H1 (cell line): ENCODE measurements around the gene PDZD2. TPM values are rescaled to one million over a fixed set of nuclear protein-coding genes. Genes with fewer than 3 reads are reported as not detected.

Experiments
- CTCF ChIA-PET: fragments of 300-600 bp; sonication (Branson Sonifier 250); formaldehyde crosslinking; loops from one replicate; lab custom pipeline; 2021; ENCODE audit not compliant: partially characterized antibody; lab: Charles Lee
- POLR2A ChIA-PET: fragments of 300-600 bp; sonication (Branson Sonifier 250); formaldehyde crosslinking; loops from one replicate; lab custom pipeline; 2021; ENCODE audit warnings: inconsistent platforms; ENCODE audit not compliant: partially characterized antibody; lab: Charles Lee
- DNase-seq, 2 experiments: peaks; one replicate each; pipeline versions ENCODE4 v3.0.0 to v3.0.0-alpha.2; 2010 to 2022; ENCODE audit warnings: low spot score in 2 of 2, low read depth in 1 of 2, mixed read lengths in 1 of 2
- FAIRE-seq: peaks from 2 replicates; lab custom pipeline; 2011; peaks lifted over from hg19 to GRCh38; lab: Jason Lieb, UNC
- H2AFZ ChIP-seq: 2 replicates; pipeline ENCODE4 v1.8.1; 2012; ENCODE audit warnings: low read length, inconsistent platforms
- H2AK5ac ChIP-seq: 2 replicates; pipeline ENCODE4 v1.6.1; 2013; ENCODE audit warnings: low read depth, low read length
- H2BK120ac ChIP-seq: replicated peaks from 2 replicates; pipeline ENCODE3; 2013; ENCODE audit warnings: low read depth, low read length, inconsistent platforms
- H2BK12ac ChIP-seq: 2 replicates; pipeline ENCODE4 v1.6.1; 2013; ENCODE audit warnings: low read depth, low read length
- H2BK15ac ChIP-seq: 2 replicates; pipeline ENCODE4 v1.6.1; 2013; ENCODE audit warnings: low read length
- H2BK20ac ChIP-seq: 2 replicates; pipeline ENCODE4 v1.6.1; 2013; ENCODE audit warnings: low read length
- H2BK5ac ChIP-seq: 2 replicates; pipeline ENCODE4 v1.6.1; 2013; ENCODE audit warnings: low read depth, low read length
- H3K14ac ChIP-seq: 2 replicates; pipeline ENCODE4 v1.6.1; 2013; ENCODE audit warnings: inconsistent platforms; ENCODE audit not compliant: insufficient read length
- H3K18ac ChIP-seq: 2 replicates; pipeline ENCODE4 v1.6.1; 2013; ENCODE audit warnings: low read length; ENCODE audit errors: extremely low read depth
- H3K23ac ChIP-seq: 2 replicates; pipeline ENCODE4 v1.6.1; 2013; ENCODE audit warnings: inconsistent platforms; ENCODE audit not compliant: insufficient read length
- H3K23me2 ChIP-seq: 2 replicates; pipeline ENCODE4 v1.6.1; 2013; ENCODE audit warnings: low read depth, low read length
- H3K27ac ChIP-seq: 2 replicates; pipeline ENCODE4 v1.6.1; 2011; ENCODE audit warnings: low read depth, low read length, inconsistent platforms
- H3K27me3 ChIP-seq, 4 experiments: replicated peaks in 1 of 4; 1 replicate in 1 of 4; 2 replicates in 3 of 4; pipeline versions ENCODE4 v1.6.1 to v1.8.1; 2011 to 2013; ENCODE audit warnings: low read length in 3 of 4, mild to moderate bottlenecking in 3 of 4, inconsistent platforms in 2 of 4, mixed read lengths in 2 of 4, moderate library complexity in 1 of 4; ENCODE audit not compliant: control insufficient read depth in 3 of 4, insufficient read depth in 3 of 4; ENCODE audit errors: extremely low read depth in 1 of 4
- H3K36me3 ChIP-seq, 4 experiments: 2 replicates each; pipeline versions ENCODE4 v1.6.1 to v1.8.1; 2011 to 2013; ENCODE audit warnings: mild to moderate bottlenecking in 4 of 4, low read length in 3 of 4, moderate library complexity in 2 of 4, control low read depth in 1 of 4, inconsistent platforms in 1 of 4; ENCODE audit not compliant: insufficient read depth in 4 of 4, control insufficient read depth in 2 of 4
- H3K4ac ChIP-seq: replicated peaks from 2 replicates; pipeline ENCODE3; 2013; ENCODE audit warnings: low read length, low read depth, mixed read lengths, inconsistent platforms; ENCODE audit not compliant: insufficient read length
- H3K4me1 ChIP-seq, 4 experiments: replicated peaks in 1 of 4; 1 replicate in 1 of 4; 2 replicates in 3 of 4; pipeline versions ENCODE4 v1.6.1 to v1.8.1; 2011 to 2013; ENCODE audit warnings: low read length in 3 of 4, inconsistent platforms in 2 of 4, mixed read lengths in 1 of 4; ENCODE audit not compliant: insufficient read depth in 4 of 4, control insufficient read depth in 3 of 4
- H3K4me2 ChIP-seq, 2 experiments: 2 replicates each; pipeline versions ENCODE4 v1.6.1 to v1.8.1; 2011 to 2013; ENCODE audit warnings: low read depth in 2 of 2, low read length in 2 of 2, control low read depth in 1 of 2, inconsistent platforms in 1 of 2, mild to moderate bottlenecking in 1 of 2; ENCODE audit not compliant: insufficient read depth in 1 of 2
- H3K4me3 ChIP-seq, 4 experiments: fragments of 200-600, 300-600 bp in 1 of 4; sonication (generic), shearing (Covaris generic), sonication (Bioruptor Twin) in 1 of 4; 2 replicates each; pipeline versions ENCODE4 v1.5.1 to v1.8.1; 2011 to 2016; ENCODE audit warnings: low read length in 4 of 4, low read depth in 3 of 4, control low read depth in 2 of 4, inconsistent platforms in 2 of 4, mild to moderate bottlenecking in 2 of 4, mixed read lengths in 1 of 4, moderate library complexity in 1 of 4; ENCODE audit not compliant: insufficient read depth in 2 of 4; ENCODE audit errors: extremely low read depth in 1 of 4
- H3K56ac ChIP-seq: replicated peaks from 2 replicates; pipeline ENCODE3; 2013; ENCODE audit warnings: low read depth, mild to moderate bottlenecking, mixed read lengths, low read length, inconsistent platforms; ENCODE audit not compliant: insufficient read length
- H3K79me1 ChIP-seq: 2 replicates; pipeline ENCODE4 v1.6.1; 2013; ENCODE audit warnings: low read depth, low read length, control low read depth
- H3K79me2 ChIP-seq, 2 experiments: 2 replicates each; pipeline versions ENCODE4 v1.6.1 to v1.8.1; 2012 to 2013; ENCODE audit warnings: low read length in 2 of 2, mild to moderate bottlenecking in 2 of 2, inconsistent platforms in 1 of 2; ENCODE audit not compliant: insufficient read depth in 2 of 2, control insufficient read depth in 1 of 2
- H3K9ac ChIP-seq, 4 experiments: replicated peaks in 1 of 4; 1 replicate in 1 of 4; 2 replicates in 3 of 4; pipeline versions ENCODE4 v1.6.1 to v1.8.1; 2011 to 2013; ENCODE audit warnings: low read depth in 3 of 4, low read length in 3 of 4, control low read depth in 2 of 4, mild to moderate bottlenecking in 2 of 4, moderate library complexity in 2 of 4, inconsistent platforms in 1 of 4; ENCODE audit errors: extremely low read depth in 1 of 4
- H3K9me3 ChIP-seq, 2 experiments: 2 replicates each; pipeline versions ENCODE4 v1.6.1 to v1.8.1; 2012 to 2013; ENCODE audit warnings: mild to moderate bottlenecking in 2 of 2, moderate library complexity in 2 of 2, control low read depth in 1 of 2, inconsistent platforms in 1 of 2, low read depth in 1 of 2, low read length in 1 of 2, mixed read lengths in 1 of 2; ENCODE audit not compliant: insufficient read depth in 2 of 2
- H4K20me1 ChIP-seq, 2 experiments: replicated peaks in 1 of 2; 2 replicates each; pipeline versions ENCODE3 to v1.8.1; 2011 to 2013; ENCODE audit warnings: inconsistent platforms in 2 of 2, low read length in 2 of 2, mild to moderate bottlenecking in 1 of 2; ENCODE audit not compliant: insufficient read depth in 2 of 2, control insufficient read depth in 1 of 2
- H4K5ac ChIP-seq: 2 replicates; pipeline ENCODE4 v1.6.1; 2013; ENCODE audit warnings: low read length, low read depth, mixed read lengths, inconsistent platforms; ENCODE audit not compliant: insufficient read length
- H4K8ac ChIP-seq: 2 replicates; pipeline ENCODE4 v1.8.0; 2013; ENCODE audit warnings: mild to moderate bottlenecking, moderate library complexity, low read length, inconsistent platforms; ENCODE audit not compliant: insufficient read depth; ENCODE audit errors: extremely low read depth
- H4K91ac ChIP-seq: replicated peaks from 2 replicates; pipeline ENCODE3; 2013; ENCODE audit warnings: low read length, mixed read lengths, inconsistent platforms; ENCODE audit not compliant: insufficient read length
- CREB1 ChIP-seq: IDR thresholded peaks from 2 replicates; pipeline ENCODE4 v1.6.1; 2012; ENCODE audit warnings: inconsistent platforms
- EGR1 ChIP-seq: IDR thresholded peaks from 2 replicates; pipeline ENCODE4 v1.6.1; 2011; ENCODE audit warnings: low read depth, low read length, borderline replicate concordance
- EZH2 ChIP-seq: fragments of 200-600 bp; sonication (generic); IDR thresholded peaks from 2 replicates; pipeline ENCODE4 v1.7.1; 2012; ENCODE audit warnings: low read depth, mild to moderate bottlenecking, moderate library complexity, low read length, inconsistent platforms; ENCODE audit not compliant: severe bottlenecking
- GABPA ChIP-seq: IDR thresholded peaks from 2 replicates; pipeline ENCODE4 v1.6.1; 2011; ENCODE audit warnings: mild to moderate bottlenecking, low read length, moderate library complexity, borderline replicate concordance; ENCODE audit not compliant: insufficient read depth
- JUN ChIP-seq: IDR thresholded peaks from 2 replicates; pipeline ENCODE4 v1.6.1; 2011; ENCODE audit warnings: low read depth, mild to moderate bottlenecking, improper control_type of control experiment, low read length
- MAFK ChIP-seq: IDR thresholded peaks from 2 replicates; pipeline ENCODE4 v1.6.1; 2012; ENCODE audit warnings: low read depth, mild to moderate bottlenecking, improper control_type of control experiment, low read length
- NANOG ChIP-seq: IDR thresholded peaks from 2 replicates; pipeline ENCODE4 v1.6.1; 2011; ENCODE audit warnings: low read length, low read depth, mild to moderate bottlenecking, inconsistent platforms; ENCODE audit not compliant: insufficient read depth, poor library complexity, severe bottlenecking
- NRF1 ChIP-seq: IDR thresholded peaks from 2 replicates; pipeline ENCODE4 v1.6.1; 2011; ENCODE audit warnings: mild to moderate bottlenecking, low read depth, low read length, improper control_type of control experiment
- POLR2AphosphoS5 ChIP-seq: IDR thresholded peaks from 2 replicates; pipeline ENCODE4 v1.6.1; 2011; ENCODE audit warnings: low read depth, low read length
- SAP30 ChIP-seq: fragments of 300-600 bp; sonication (generic); IDR thresholded peaks from 2 replicates; pipeline ENCODE4 v1.7.1; 2012; ENCODE audit warnings: low read length, moderate library complexity, mild to moderate bottlenecking, inconsistent platforms; ENCODE audit not compliant: insufficient read depth, insufficient replicate concordance
- SIX5 ChIP-seq: IDR thresholded peaks from 2 replicates; pipeline ENCODE4 v1.6.1; 2011; ENCODE audit warnings: mild to moderate bottlenecking, low read depth, low read length
- SP1 ChIP-seq: IDR thresholded peaks from 2 replicates; pipeline ENCODE4 v1.6.1; 2011; ENCODE audit warnings: low read depth, low read length
- YY1 ChIP-seq: IDR thresholded peaks from 2 replicates; pipeline ENCODE4 v1.6.1; 2011; ENCODE audit warnings: low read depth, mild to moderate bottlenecking, low read length
- WGBS, 2 experiments: shearing (Covaris generic) in 1 of 2; methylation state at CpG; one replicate each; pipeline versions ENCODE4 v1.1.6 to v1.1.7; 2013 to 2015; ENCODE audit warnings: low lambda C conversion rate in 2 of 2, mixed read lengths in 2 of 2, inconsistent platforms in 1 of 2, low coverage in 1 of 2, missing lambda C conversion rate in 1 of 2; ENCODE audit not compliant: insufficient replicate concordance in 2 of 2, insufficient coverage in 1 of 2, insufficient read length in 1 of 2; ENCODE audit errors: extremely low coverage in 1 of 2, missing lambda C conversion rate in 1 of 2; 5-methylcytosine and 5-hydroxymethylcytosine counted together
- polyA plus RNA-seq, 7 experiments: library from polyadenylated mRNA; depleted of rRNA in 3 of 7; stranded (reverse) in 5 of 7; unstranded in 2 of 7; fragments of >200 nt in 5 of 7; fragments of 200-250 nt in 2 of 7; gene quantifications; 1 replicate in 5 of 7; 2 replicates in 1 of 7; 4 replicates in 1 of 7; pipeline versions ENCODE4 v1.2.1 to v1.2.3, GENCODE V29; 2011 to 2013; ENCODE audit warnings: missing spikeins in 2 of 7, mixed read lengths in 2 of 7
- total RNA-seq: library from RNA; stranded (reverse); fragmentation: NEBNext Ultra II Directional; extraction: Animal tissue kit (Norgen Biotek cat#: 25700); gene quantifications from 2 replicates; pipeline ENCODE4 v1.2.1, GENCODE V29; 2021

Gene PDZD2
- total and polyA plus RNA-seq, 2 of the 8 experiments (the other 6 are each of a cell fraction or from before 2014, with no cell fraction given): 1.2 to 6.8 TPM

GRCh38 chr5:31702712-31703111 lies 63.8 kb downstream of the PDZD2 start:
- no peak overlapping the region for H3K4me3 ChIP-seq
- no peak overlapping the region for H2BK15ac ChIP-seq
- H4K20me1 ChIP-seq: no peaks in the 10 kb centered on the region
- CTCF ChIA-PET: interaction anchor here (1.0 to 1.9 kb wide), 2 partner anchors 10 to 96 kb away, joined by 3 to 7 read pairs; no protein-coding TSS in a partner anchor
- H3K23ac ChIP-seq: no peak overlapping the region
- TF ChIP-seq SP1 (no peak), CREB1 (no peak), SAP30 (no peak), MAFK (no peak), JUN (no peak), EZH2 (no peak), NRF1 (no peak), YY1 (no peak), GABPA (no peak), SIX5 (no peak), NANOG (no peak), POLR2AphosphoS5 (no peak), EGR1 (no peak)
- H2BK120ac ChIP-seq: no peak overlapping the region
- H2BK12ac ChIP-seq: no peak overlapping the region
- no peak overlapping the region for H4K8ac ChIP-seq
- H2BK20ac ChIP-seq: no peak overlapping the region
- no peak overlapping the region for H3K14ac ChIP-seq
- FAIRE-seq (no peak), DNase-seq (no peak)
- H3K27ac ChIP-seq: no peak overlapping the region
- no peaks in the 10 kb centered on the region for H3K79me2 ChIP-seq
- no peak overlapping the region for H3K18ac ChIP-seq
- no peak overlapping the region for H3K9ac ChIP-seq
- H3K36me3 ChIP-seq: no peaks in the 10 kb centered on the region
- no peak overlapping the region for H2AK5ac ChIP-seq
- no peak overlapping the region for H2BK5ac ChIP-seq
- H3K4ac ChIP-seq: no peak overlapping the region
- H3K27me3 ChIP-seq: no peaks in the 10 kb centered on the region
- peaks cover 2% of the 10 kb centered on the region; the same call in 1 of the 2 replicates for H3K23me2 ChIP-seq
- H3K4me1 ChIP-seq: no peaks in the 10 kb centered on the region
- H3K56ac ChIP-seq: no peak overlapping the region
- no peak overlapping the region for H4K5ac ChIP-seq
- no peaks in the 10 kb centered on the region for H3K79me1 ChIP-seq
- WGBS, 2 experiments: 87% methylated on average over 2 of the region's 2 CpGs; no CpG with 5 or more reads in 1 of the 2 experiments
- H2AFZ ChIP-seq: no peak overlapping the region
- POLR2A ChIA-PET: no interaction called here
- H3K9me3 ChIP-seq: no peaks in the 10 kb centered on the region
- H3K4me2 ChIP-seq: no peak overlapping the region
- H4K91ac ChIP-seq: no peak overlapping the region
